RWPE2 (cell line): Measurements from ENCODE around the gene EGFL7.

ENCODE experiments used
- ATAC-seq: fragments of 200-7000 bp; cut with Tn5 transposase; 3 replicates; pipeline ENCODE4 v1.9.1; 2021; ENCODE audit warnings: low read depth
- DNase-seq: peaks from one replicate; pipeline ENCODE4 v3.0.0-alpha.2; 2020; ENCODE audit warnings: low spot score
- H3K27ac ChIP-seq: fragments of 450-650 bp; 2 replicates; pipeline ENCODE4 v1.5.1; 2017; ENCODE audit warnings: mild to moderate bottlenecking; ENCODE audit not compliant: poor library complexity, severe bottlenecking
- H3K27me3 ChIP-seq: fragments of 250-450 bp; sonication (Bioruptor Pico); 2 replicates; pipeline ENCODE4 v1.5.1; 2021; ENCODE audit warnings: mild to moderate bottlenecking, moderate library complexity; ENCODE audit not compliant: insufficient read depth, poor library complexity, severe bottlenecking
- H3K36me3 ChIP-seq: fragments of 250-450 bp; sonication (Bioruptor Pico); 2 replicates; pipeline ENCODE4 v1.5.1; 2020; ENCODE audit warnings: low read depth, mild to moderate bottlenecking, moderate library complexity
- H3K4me1 ChIP-seq: fragments of 250-450 bp; sonication (Bioruptor Pico); 2 replicates; pipeline ENCODE4 v1.5.1; 2021; ENCODE audit warnings: mild to moderate bottlenecking, moderate library complexity; ENCODE audit not compliant: insufficient read depth, poor library complexity, severe bottlenecking
- H3K4me3 ChIP-seq: fragments of 250-450 bp; sonication (Bioruptor Pico); 2 replicates; pipeline ENCODE4 v1.5.1; 2021; ENCODE audit warnings: mild to moderate bottlenecking, moderate library complexity; ENCODE audit not compliant: severe bottlenecking
- H3K9me3 ChIP-seq: fragments of 250-450 bp; sonication (Bioruptor Pico); 2 replicates; pipeline ENCODE4 v1.5.1; 2021; ENCODE audit warnings: mild to moderate bottlenecking, moderate library complexity; ENCODE audit not compliant: severe bottlenecking
- CTCF ChIP-seq: fragments of 450-650 bp; IDR thresholded peaks from one replicate; pipeline ENCODE4 v1.5.1; 2017; ENCODE audit warnings: mild to moderate bottlenecking, moderate library complexity; ENCODE audit not compliant: poor library complexity, severe bottlenecking

EGFL7 gene

DNA sequence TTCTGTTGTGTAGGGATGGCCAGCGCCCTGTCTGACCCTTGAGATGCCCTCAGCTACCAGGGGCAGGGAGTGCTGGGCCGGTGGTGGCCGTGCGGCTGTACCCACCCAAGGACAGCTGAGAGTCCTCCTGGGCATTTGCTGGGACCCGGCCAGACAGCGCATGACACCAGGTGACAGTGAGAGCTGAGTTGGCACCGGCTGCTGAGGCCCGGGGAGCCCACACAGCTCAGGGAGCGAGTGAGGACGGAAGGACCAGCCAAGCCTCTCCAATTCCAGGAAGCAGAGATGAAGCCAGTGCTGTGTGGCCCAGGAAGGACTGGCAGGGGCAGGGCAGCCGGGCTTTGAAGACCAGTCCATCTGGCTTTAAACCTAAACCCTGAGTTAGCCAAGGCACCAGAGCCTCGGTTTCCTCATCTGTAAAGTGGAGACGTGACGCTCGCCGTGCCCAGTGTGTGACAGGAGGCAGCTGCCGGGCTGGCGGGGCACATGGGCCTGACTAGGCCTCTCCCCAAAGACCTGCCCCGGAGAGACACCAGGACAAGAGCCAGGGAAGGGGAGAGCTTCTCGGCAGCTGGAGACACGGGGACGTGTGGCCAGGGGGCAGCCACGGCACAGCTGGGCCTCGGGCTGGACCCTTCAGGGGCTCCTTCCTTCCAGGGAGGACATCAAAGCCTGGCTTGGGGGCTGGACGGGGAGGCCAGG, 27.5 kb downstream of the EGFL7 start:
- no peaks in the 10 kb centered on the region for H3K36me3 ChIP-seq
- no peak overlapping the region for H3K4me3 ChIP-seq
- no peak for ATAC-seq
- no peak for TF ChIP-seq CTCF
- peaks cover 18% of the 10 kb centered on the region for H3K4me1 ChIP-seq
- no peak overlapping the region for H3K27ac ChIP-seq
- no peak for DNase-seq
- no peaks in the 10 kb centered on the region for H3K9me3 ChIP-seq
- no peaks in the 10 kb centered on the region for H3K27me3 ChIP-seq

DNA sequence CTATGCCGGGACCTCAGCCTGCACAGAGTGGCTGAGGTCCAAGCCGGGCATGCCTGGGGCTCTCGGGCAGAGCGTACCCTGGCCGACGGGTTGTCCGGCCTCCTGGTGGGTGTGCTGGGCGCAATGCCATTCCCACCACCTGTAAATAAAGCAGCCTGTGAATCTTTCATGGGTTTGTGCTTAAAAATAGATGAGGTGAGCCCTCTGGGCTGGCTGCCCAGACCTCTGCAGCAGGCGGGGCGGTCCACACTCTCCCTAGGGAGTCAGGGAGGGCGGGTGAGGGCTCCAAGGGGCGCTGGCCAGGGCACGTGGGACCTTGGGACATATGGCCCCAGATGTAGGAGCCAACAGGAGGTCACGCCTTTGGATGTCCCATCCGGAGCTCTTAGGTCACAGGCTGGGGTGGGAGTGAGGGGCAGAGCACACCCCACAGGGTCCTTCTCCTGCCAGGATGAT, 28.1 kb downstream of the EGFL7 start:
- Histone ChIP-seq H3K27ac (no peak overlapping the region), H3K36me3 (no peaks in the 10 kb centered on the region), H3K4me1 (peaks cover 15% of the 10 kb centered on the region), H3K27me3 (no peaks in the 10 kb centered on the region), H3K9me3 (no peaks in the 10 kb centered on the region), H3K4me3 (no peak overlapping the region)
- ATAC-seq = no peak
- no peak for DNase-seq
- no peak for TF ChIP-seq CTCF

DNA sequence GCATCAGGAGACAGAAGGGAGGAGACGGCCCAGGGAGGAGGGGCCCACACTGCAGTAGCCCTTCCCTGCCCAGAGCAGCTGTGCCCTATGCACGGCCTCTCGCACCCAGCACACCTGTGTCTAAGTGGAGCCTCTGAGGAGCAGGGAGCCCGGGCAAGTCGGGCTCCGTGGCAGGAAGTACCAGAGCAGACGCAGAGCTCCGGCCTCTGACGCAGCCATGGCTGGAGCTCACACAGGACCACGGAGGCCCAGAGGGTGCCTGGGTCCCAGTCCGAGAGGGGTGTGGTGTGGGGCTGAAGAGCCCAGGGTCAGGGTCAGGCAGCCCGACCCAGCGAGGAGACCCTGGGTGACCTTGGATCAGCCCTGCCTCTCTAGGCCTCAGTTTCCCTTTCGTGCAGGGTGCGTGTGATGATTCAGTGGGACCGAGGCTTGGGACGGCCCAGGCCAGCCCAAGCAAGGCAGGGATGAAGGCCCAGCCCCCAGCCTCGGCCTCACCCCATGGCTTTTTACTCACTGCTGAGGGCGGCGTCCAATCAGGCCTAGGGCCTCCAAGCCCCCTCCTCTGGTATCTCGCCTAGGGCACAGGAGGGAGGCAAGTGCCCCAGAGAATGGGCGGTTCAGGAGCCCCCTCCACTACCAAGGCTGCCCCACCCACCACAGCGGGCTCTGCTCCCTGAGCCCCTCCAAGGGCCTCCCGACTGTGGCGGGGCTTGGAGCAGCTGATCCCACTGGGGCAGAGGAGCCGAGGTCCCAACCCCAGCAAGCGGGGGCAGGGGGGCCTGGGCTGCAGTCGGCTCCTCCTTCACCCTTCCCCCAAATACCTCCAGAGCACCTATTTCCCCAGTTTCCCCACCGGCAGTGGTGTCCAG, 28.8 kb downstream of the EGFL7 start:
- TF ChIP-seq CTCF = no peak
- Histone ChIP-seq H3K9me3 (no peaks in the 10 kb centered on the region), H3K4me3 (no peak overlapping the region), H3K4me1 (peaks cover 14% of the 10 kb centered on the region), H3K27me3 (no peaks in the 10 kb centered on the region), H3K36me3 (no peaks in the 10 kb centered on the region), H3K27ac (no peak overlapping the region)
- ATAC-seq (no peak), DNase-seq (no peak)

DNA sequence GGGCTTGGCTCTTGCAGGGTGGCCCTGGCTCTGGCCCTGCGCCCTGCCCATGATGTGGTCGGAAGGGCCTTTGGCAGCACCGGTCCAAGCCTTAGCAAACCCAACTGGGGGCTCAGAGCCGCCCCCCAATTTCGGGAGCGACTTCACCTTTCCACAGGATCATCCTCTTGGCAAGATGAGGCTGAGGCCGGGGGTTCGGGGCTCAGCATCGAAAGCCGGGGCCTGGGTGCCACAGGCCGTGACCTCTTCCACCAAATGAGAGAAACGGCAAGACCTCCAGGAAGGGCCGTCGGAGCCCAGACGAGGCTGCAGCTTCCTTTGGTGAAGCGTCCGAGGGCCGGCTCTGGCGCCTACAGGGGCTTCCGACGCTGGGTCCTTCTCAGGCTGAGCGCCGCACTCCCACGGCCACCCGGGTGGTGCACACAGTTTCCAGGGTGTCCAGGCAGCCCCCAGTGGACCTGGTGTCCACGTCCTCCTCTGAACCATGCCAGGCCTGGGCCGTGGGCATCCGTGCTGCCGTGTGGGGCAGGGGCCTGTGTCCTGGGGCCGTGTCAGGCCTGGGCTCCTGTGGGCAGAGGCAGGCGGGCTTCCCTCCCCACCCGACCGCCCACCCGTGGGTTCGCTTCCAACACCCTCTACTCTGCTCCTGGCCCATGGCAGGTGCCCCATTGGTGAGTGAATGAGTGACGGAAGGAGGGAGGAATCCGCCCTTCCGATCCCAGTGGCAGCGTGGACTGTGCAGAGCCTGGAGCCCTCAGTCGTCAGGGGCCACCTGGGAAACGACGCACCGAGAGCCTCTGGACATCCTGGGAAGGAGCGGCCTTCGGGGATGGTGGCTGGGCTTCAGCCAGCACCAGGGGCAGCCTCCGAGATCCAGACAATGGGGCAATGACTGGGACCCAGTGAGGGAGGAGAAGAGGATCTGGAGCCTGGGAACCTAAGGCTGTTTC, 29.7 kb downstream of the EGFL7 start:
- Histone ChIP-seq H3K27me3 (no peaks in the 10 kb centered on the region), H3K36me3 (no peaks in the 10 kb centered on the region), H3K4me1 (peaks cover 14% of the 10 kb centered on the region), H3K9me3 (no peaks in the 10 kb centered on the region), H3K4me3 (no peak overlapping the region), H3K27ac (no peak overlapping the region)
- DNase-seq (no peak), ATAC-seq (no peak)
- no peak for TF ChIP-seq CTCF
